PFSK-1 (cell line): ENCODE measurements around the gene FNIP1.

Source experiments
- FOXP2 ChIP-seq: optimal IDR thresholded peaks from 2 replicates; pipeline ENCODE3; 2011; ENCODE audit warnings: borderline replicate concordance, control low read depth, inconsistent platforms; ENCODE audit not compliant: insufficient read depth; ENCODE audit errors: extremely low read length, extremely low read depth
- POLR2AphosphoS5 ChIP-seq: IDR thresholded peaks from 2 replicates; pipeline ENCODE4 v1.6.1; 2012; ENCODE audit warnings: low read depth, mild to moderate bottlenecking, control low read depth, low read length, moderate library complexity
- SIN3A ChIP-seq: IDR thresholded peaks from 2 replicates; pipeline ENCODE4 v1.6.1; 2012; ENCODE audit warnings: mild to moderate bottlenecking, low read length, moderate library complexity, borderline replicate concordance; ENCODE audit not compliant: insufficient read depth
- TAF1 ChIP-seq: IDR thresholded peaks from 2 replicates; pipeline ENCODE4 v1.6.1; 2012; ENCODE audit warnings: low read length, control low read depth, borderline replicate concordance; ENCODE audit not compliant: insufficient read depth
- TF ChIP-seq, protein P1 (sequence below), 2 experiments: IDR thresholded peaks; 2 replicates each; pipeline versions ENCODE4 v1.6.1 to v1.8.0; 2011 to 2012; ENCODE audit warnings: low read depth in 2 of 2, low read length in 2 of 2, control low read depth in 1 of 2, inconsistent platforms in 1 of 2, mild to moderate bottlenecking in 1 of 2, moderate library complexity in 1 of 2; ENCODE audit not compliant: insufficient read depth in 1 of 2

The FNIP1 gene

DNA sequence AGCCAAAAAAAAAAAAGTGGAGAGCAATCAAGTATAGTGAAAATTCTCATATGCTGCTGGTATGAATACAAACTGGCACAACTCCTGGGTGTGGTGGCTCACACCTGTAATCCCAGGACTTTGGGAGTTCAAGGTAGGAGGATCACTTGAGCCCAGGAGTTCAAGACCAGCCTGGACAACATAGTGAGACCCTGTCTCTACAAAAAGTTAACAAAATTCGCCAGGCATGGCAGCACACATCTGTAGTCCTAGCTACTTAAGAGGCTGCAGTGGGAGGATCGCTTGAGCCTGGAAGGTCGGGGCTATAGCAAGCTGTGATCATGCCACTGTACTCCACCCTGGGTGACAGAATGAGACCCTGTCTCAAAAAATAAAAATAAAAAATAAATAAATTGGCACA, 51.7 kb downstream of the FNIP1 start:
- TF ChIP-seq, protein P1, sequence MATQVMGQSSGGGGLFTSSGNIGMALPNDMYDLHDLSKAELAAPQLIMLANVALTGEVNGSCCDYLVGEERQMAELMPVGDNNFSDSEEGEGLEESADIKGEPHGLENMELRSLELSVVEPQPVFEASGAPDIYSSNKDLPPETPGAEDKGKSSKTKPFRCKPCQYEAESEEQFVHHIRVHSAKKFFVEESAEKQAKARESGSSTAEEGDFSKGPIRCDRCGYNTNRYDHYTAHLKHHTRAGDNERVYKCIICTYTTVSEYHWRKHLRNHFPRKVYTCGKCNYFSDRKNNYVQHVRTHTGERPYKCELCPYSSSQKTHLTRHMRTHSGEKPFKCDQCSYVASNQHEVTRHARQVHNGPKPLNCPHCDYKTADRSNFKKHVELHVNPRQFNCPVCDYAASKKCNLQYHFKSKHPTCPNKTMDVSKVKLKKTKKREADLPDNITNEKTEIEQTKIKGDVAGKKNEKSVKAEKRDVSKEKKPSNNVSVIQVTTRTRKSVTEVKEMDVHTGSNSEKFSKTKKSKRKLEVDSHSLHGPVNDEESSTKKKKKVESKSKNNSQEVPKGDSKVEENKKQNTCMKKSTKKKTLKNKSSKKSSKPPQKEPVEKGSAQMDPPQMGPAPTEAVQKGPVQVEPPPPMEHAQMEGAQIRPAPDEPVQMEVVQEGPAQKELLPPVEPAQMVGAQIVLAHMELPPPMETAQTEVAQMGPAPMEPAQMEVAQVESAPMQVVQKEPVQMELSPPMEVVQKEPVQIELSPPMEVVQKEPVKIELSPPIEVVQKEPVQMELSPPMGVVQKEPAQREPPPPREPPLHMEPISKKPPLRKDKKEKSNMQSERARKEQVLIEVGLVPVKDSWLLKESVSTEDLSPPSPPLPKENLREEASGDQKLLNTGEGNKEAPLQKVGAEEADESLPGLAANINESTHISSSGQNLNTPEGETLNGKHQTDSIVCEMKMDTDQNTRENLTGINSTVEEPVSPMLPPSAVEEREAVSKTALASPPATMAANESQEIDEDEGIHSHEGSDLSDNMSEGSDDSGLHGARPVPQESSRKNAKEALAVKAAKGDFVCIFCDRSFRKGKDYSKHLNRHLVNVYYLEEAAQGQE (IDR thresholded peaks at IDR 0.05; ENCODE audit: insufficient read depth in 1 of 2, low read depth in 2 of 2, low read length in 2 of 2): no peak
- TF ChIP-seq TAF1 (no peak), SIN3A (no peak), FOXP2 (no peak)

DNA sequence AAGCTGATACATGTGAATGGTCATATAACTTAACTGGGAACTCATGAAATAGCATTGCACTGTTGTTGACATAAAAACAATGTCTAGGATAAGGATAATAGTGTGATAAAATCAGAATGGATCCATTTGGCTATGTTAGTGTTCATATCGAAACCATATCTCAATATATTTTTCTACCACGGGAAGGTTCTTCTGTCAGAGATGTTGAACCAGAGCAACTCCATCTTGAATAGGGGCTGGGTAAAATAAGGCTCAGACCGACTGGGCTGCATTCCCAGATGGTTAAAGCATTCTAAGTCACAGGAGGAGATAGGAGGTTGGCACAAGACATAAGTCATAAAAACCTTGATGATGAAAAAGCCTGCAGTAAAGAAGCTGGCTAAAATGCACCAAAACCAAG, 56.3 kb downstream of the FNIP1 start:
- TF ChIP-seq, protein P1 (IDR thresholded peaks at IDR 0.05; ENCODE audit: insufficient read depth in 1 of 2, low read depth in 2 of 2, low read length in 2 of 2): no peak
- no peak for TF ChIP-seq TAF1
- TF ChIP-seq SIN3A: no peak
- no peak for TF ChIP-seq FOXP2
- no peak for TF ChIP-seq POLR2AphosphoS5

DNA sequence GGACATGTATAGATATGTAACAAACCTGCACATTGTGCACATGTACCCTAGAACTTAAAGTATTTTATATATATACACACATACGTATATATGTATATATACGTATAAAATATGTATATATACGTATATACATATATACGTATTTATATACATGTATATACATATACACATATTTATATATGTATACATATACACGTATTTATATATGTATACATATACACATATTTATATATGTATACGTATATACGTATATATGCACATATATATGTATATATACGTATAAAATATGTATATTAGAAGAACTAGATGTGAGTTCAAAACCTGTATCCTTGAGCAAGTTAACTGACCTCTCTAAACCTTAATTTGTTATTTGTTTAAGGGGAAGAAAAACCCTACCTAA, 61.4 kb downstream of the FNIP1 start:
- TF ChIP-seq, protein P1 (IDR thresholded peaks at IDR 0.05; ENCODE audit: insufficient read depth in 1 of 2, low read depth in 2 of 2, low read length in 2 of 2): no peak
- TF ChIP-seq TAF1 (no peak), FOXP2 (no peak), SIN3A (no peak), POLR2AphosphoS5 (no peak)

DNA sequence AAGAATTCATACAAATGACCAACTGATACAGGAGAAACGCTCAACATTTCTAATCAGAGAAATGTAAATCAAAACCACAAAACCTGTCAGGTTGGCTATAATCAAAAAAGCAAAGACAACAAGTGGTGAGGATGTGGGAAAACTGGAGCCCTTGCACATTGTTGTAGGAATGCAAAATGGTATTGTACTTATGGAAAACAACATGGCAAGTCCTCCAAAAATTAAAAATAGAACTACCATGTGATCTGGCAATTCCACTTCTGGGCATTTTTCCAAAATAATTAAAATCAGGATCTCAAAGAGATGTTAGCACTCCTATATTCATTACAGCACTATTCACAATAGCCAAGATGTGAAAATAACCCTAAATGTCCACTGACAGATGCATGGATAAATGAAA, 76.1 kb downstream of the FNIP1 start:
- TF ChIP-seq POLR2AphosphoS5 (no peak), TAF1 (no peak), SIN3A (no peak), FOXP2 (no peak)
- TF ChIP-seq, protein P1 (IDR thresholded peaks at IDR 0.05; ENCODE audit: insufficient read depth in 1 of 2, low read depth in 2 of 2, low read length in 2 of 2): no peak

DNA sequence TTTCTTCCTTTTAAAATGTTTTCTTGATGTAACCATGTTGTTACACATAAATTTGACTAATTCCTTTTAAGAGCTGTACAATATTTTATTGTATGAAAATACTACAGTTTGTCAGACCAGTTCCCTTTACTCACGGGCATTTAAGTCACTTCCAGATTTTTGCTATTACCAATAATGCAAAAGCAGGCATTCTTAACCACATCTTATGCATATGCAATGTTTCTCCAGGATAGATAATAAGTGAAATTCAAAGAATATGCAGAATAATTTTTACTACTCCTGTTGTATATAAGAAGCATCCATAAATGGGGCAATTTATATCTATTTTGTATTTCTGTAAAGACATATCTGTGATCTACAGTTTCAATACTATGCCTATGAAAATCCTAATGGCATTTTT, 77.3 kb downstream of the FNIP1 start:
- TF ChIP-seq, protein P1 (IDR thresholded peaks at IDR 0.05; ENCODE audit: insufficient read depth in 1 of 2, low read depth in 2 of 2, low read length in 2 of 2): no peak
- TF ChIP-seq SIN3A: no peak
